GM15510 (cell line): ENCODE results near the gene DNAH1.

ENCODE experiments used
- POLR2A ChIP-seq: IDR thresholded peaks from 3 replicates; pipeline ENCODE4 v1.6.1; 2011; ENCODE audit warnings: borderline replicate concordance; ENCODE audit not compliant: insufficient read length; ENCODE audit errors: extremely low read depth

DNAH1 gene

GRCh38 chr3:52299247-52299878, 16.8 kb upstream of the DNAH1 start:
- TF ChIP-seq POLR2A = no peak

GRCh38 chr3:52299879-52300611, 16.1 kb upstream of the DNAH1 start:
- no peak for TF ChIP-seq POLR2A

DNA sequence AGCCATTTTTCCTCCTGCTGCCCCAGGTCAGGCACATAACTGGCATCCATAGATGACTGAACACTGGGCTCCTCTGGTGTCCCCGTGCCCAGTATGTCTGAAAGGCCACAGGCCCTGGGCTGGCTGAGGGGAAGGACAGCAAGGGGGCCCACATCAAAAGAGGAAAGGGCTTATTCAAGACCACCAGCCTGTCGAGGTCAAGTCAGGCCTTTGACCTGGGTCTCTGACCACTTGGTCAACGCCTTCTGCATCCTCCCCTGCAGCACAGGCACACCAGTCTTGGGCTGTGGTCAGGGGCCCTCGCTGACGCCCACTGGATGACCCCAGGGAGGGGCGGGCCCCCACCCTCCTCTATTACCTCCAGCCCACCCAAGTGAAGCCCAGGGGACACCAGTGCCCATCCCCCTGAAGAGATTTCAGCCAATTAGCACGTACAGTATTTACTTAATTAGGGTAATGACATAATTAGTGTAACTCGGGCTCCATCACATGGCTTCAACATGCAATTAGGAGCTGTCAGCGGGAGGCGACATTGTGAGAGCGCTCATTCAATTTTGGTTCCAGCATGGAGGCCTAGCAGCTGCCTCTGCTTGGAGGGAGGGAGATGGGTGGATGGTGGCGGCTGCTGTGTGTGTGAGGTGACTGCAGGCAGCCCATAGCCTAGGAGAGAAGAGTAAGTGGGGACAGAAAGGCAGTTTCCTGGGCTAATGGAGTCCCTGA, 13.5 kb upstream of the DNAH1 start:
- TF ChIP-seq POLR2A = no peak

DNA sequence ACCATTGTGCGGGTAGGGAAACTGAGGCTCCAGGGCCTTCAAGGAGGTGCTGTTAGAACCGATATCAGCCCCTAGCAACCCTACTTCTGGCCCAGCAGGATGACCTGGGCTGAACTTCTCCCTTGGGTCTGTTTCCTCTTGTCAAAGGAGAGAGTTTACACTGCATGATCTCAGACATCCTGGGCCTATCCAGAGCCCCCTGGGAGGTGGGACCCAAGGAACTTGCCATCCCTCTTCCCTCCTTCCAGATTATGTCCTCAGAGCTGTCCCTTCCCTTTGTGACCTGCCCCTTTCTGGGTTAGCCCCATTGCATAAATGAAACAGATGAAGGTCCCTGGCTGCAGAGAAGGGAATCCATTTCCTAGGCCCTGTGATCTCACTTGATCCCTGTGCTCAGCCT, 12.3 kb upstream of the DNAH1 start:
- TF ChIP-seq POLR2A = no peak

DNA sequence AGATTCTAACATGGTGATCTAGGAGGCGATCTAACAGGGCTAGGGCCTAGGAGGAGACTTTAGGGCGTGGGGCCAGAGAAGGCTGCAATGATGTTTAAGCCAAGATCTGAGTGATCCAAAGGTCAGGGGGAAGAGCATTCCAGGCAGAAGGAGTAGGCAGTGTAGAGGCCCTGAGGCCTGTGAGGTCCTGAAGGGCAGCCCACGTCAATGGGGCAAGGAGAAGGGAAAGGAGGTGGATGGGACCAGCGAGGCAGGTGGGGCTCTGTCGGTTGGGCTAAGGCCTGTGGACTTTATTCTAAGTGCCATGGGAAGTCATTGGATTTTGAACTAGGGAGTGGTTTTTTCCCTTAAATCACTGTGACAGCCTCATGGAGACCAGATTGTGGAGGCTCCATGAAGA, 10.2 kb upstream of the DNAH1 start:
- no peak for TF ChIP-seq POLR2A

- no peak for TF ChIP-seq POLR2A
Observed at GRCh38 chr3:52306978-52307377, 9.1 kb upstream of the DNAH1 start.

DNA sequence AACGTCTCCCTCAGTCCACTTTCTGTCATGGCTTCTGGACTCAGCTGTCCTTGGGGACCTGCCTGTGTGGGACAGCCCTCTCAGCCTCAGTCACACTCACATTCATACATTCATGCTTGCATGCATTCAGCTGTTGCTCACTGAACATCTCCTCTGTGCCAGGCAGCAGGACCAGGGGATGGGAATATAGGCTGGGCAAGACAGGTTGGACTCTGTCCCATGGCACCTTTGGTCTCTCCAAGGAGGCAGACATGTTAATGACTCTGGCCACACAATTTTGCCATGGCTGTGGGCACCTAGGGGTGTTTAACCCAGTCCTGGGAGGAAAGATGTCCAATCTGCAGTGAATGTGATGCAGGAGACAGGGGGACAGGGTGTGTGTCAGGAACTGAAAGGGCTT, 7.8 kb upstream of the DNAH1 start:
- TF ChIP-seq POLR2A = no peak

GRCh38 chr3:52310861-52311575, 5.1 kb upstream of the DNAH1 start:
- no peak for TF ChIP-seq POLR2A

GRCh38 chr3:52311576-52312119, 4.5 kb upstream of the DNAH1 start:
- TF ChIP-seq POLR2A = no peak

DNA sequence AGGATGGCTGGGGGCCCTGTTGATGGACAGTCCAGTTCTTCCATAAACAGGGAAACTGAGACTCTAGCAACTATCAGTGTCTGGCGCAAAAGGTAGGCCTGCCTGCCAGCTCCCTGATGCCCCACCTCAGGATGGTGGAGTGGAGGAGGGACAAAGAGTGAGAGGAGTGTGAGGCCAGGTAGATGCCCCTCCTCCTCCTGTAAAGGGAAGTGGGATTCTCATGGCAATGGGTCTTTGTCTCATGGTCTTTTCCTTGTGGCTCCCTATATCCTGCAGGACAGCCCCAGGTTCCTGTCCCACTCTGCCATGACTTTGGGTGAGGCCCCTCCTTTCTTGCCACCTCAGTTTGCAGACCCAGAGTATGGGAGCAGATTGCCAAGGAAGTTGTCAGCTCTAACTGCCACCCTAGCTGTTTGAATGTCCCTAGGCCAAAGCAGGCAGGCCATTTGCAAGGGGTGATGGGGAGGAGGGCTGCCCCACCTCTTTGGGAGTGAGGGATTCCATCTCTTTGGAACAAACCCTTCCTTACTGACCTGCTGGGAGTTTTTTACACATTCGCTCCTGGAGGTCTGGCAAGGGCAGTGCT, 2.8 kb upstream of the DNAH1 start:
- no peak for TF ChIP-seq POLR2A

DNA sequence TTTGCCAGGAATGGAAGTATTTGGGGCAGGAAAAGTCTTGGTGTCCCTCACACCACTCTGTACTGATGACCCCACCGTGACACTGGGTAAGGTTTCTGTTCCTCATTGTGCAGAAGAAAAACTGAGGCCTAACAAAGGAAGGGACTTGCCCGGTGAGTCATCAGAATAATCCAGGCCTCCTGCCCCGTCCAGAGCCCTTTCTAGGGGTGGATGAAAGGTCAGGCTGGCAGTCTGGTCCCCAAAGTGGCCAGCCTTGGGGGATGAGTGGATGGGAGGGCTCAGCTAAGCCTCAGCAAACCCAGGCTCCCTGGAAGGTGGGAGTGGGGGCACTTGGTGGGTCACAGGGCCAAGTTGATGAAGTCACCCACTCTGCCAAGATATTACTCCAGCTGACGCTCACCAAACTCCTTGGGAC, 2.3 kb upstream of the DNAH1 start:
- TF ChIP-seq POLR2A = no peak

DNA sequence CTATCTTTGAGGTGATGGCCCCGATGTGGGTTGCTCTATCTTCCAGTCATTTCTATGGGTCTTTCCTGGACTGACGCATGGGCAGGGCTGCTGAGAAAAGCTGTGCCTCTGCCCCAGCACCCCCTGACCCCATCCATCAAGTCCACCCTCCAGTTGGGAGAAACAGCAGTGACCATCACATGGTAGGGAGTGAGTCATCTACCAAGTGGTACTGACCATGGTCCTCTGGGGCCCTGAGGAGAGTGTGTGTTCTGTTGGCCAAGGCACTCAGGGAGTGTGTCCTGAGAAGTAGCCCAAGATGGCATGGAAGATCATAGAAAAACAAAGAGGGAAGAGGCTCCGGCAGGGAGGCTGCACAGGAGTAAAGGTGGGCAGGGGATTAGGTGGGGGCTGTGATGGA, 1.6 kb upstream of the DNAH1 start:
- TF ChIP-seq POLR2A = no peak

- no peak for TF ChIP-seq POLR2A
Observed at GRCh38 chr3:52315006-52315405, 1.1 kb upstream of the DNAH1 start.

- no peak for TF ChIP-seq POLR2A
Observed at GRCh38 chr3:52317208-52318000, 1.3 kb downstream of the DNAH1 start.
